Measurements from ENCODE around the gene GPR108. TPM values are rescaled to one million over a fixed set of nuclear protein-coding genes. Genes with fewer than 3 reads are reported as not detected.

The GPR108 gene
- total and polyA plus RNA-seq, 2 of the 13 experiments (the other 11 are each of a cell fraction or from before 2014, with no cell fraction given) = 36.4 to 63.0 TPM

- TF ChIP-seq NR1H2 (CRISPR knock-in tag; IDR thresholded peaks at IDR 0.05; ENCODE audit: borderline replicate concordance, low read depth) (no peak), RBM39 (IDR thresholded peaks at IDR 0.05; ENCODE audit: low read depth, low read length, poor library complexity, severe bottlenecking) (peak; percentile 80), XRCC5 (optimal IDR thresholded peaks at IDR 0.05; ENCODE audit: low read length) (no peak), HNF4A (CRISPR knock-in tag; IDR thresholded peaks at IDR 0.05) (peak; percentile 71), ZNF350 (CRISPR knock-in tag; IDR thresholded peaks at IDR 0.05; ENCODE audit: borderline replicate concordance, low read depth) (peak; percentile 66), PBX2 (CRISPR knock-in tag; IDR thresholded peaks at IDR 0.05) (peak; percentile 29; the same call in 1 of the 2 replicates), DNMT3B (CRISPR knock-in tag; conservative IDR thresholded peaks at IDR 0.05) (no peak), RFX5 (IDR thresholded peaks at IDR 0.05; ENCODE audit: low read depth, low read length) (no peak), MIER2 (CRISPR knock-in tag; IDR thresholded peaks at IDR 0.05) (no peak), ZNF839 (CRISPR knock-in tag; IDR thresholded peaks at IDR 0.05; ENCODE audit: borderline replicate concordance) (no peak), CBX1 (IDR thresholded peaks at IDR 0.05; ENCODE audit: low read depth) (no peak), RAD51 (IDR thresholded peaks at IDR 0.05; ENCODE audit: borderline replicate concordance) (no peak), SNAPC4 (CRISPR knock-in tag; IDR thresholded peaks at IDR 0.05) (no peak), IKZF1 (IDR thresholded peaks at IDR 0.05) (no peak), ZNF501 (CRISPR knock-in tag; IDR thresholded peaks at IDR 0.05) (peak; percentile 59; the same call in 1 of the 2 replicates), MED1 (CRISPR knock-in tag; IDR thresholded peaks at IDR 0.05) (peak; percentile 90), HNF1A (IDR thresholded peaks at IDR 0.05; ENCODE audit: low read depth) (peak; percentile 41; the same call in 1 of the 2 replicates), HNF1A (CRISPR knock-in tag; IDR thresholded peaks at IDR 0.05; ENCODE audit: borderline replicate concordance) (peak; percentile 82; the same call in 1 of the 2 replicates), ZC3H13 (CRISPR knock-in tag; IDR thresholded peaks at IDR 0.05) (0 out of 2 replicates have a peak, but pooled peaks have one; percentile 10), ERF (CRISPR knock-in tag; IDR thresholded peaks at IDR 0.05) (peak; percentile 71), FOXK1 (CRISPR knock-in tag; IDR thresholded peaks at IDR 0.05; ENCODE audit: borderline replicate concordance, low read depth) (peak; percentile 78; the same call in 1 of the 2 replicates)
Observed at GRCh38 chr19:6730153-6730804, 7.1 kb downstream of the GPR108 start (continued).
